ENCODE data around the gene ESRRG. TPM values are rescaled to one million over a fixed set of nuclear protein-coding genes. Genes with fewer than 3 reads are reported as not detected.

ESRRG gene
- total RNA-seq, 4 donors from 2014 or later: 0.76 to 7.0 (median 5.2) TPM

GRCh38 chr1:216626394-216627067, 96.7 kb downstream of the ESRRG start:
- intact Hi-C loops (cut with DNase I; ENCODE audit: low total_unique reads): no loop called here
- DNase-seq (ENCODE audit: low spot score in 2 of 2): no peak
- no peak for TF ChIP-seq POLR2A (IDR thresholded peaks at IDR 0.05)
- no peak for TF ChIP-seq CTCF (IDR thresholded peaks at IDR 0.05)
- H3K4me3 ChIP-seq (ENCODE audit: low read depth, poor library complexity, severe bottlenecking): no peak overlapping the region
- WGBS, 2 donors: 47 to 60% methylated on average over 6 of the region's 6 CpGs

- intact Hi-C loops (cut with DNase I; ENCODE audit: low total_unique reads): no loop called here
- TF ChIP-seq CTCF (IDR thresholded peaks at IDR 0.05): no peak
- no peak for TF ChIP-seq POLR2A (IDR thresholded peaks at IDR 0.05)
- DNase-seq (ENCODE audit: low spot score in 2 of 2): no peak
- H3K4me3 ChIP-seq (ENCODE audit: low read depth, poor library complexity, severe bottlenecking): no peak overlapping the region
These were observed 101.7 kb downstream of the ESRRG start for GRCh38 chr1:216621536-216621935.

GRCh38 chr1:216617081-216617875, 106.0 kb downstream of the ESRRG start:
- H3K4me3 ChIP-seq (ENCODE audit: low read depth, poor library complexity, severe bottlenecking): no peak overlapping the region
- intact Hi-C loops (cut with DNase I; ENCODE audit: low total_unique reads): no loop called here
- no peak for DNase-seq (ENCODE audit: low spot score in 2 of 2)
- no peak for TF ChIP-seq CTCF (IDR thresholded peaks at IDR 0.05)
- TF ChIP-seq POLR2A (IDR thresholded peaks at IDR 0.05): no peak
- WGBS, 2 donors: 62 to 64% methylated on average over 5 of the region's 5 CpGs

GRCh38 chr1:216616425-216616824, 106.8 kb downstream of the ESRRG start:
- intact Hi-C loops (cut with DNase I; ENCODE audit: low total_unique reads): no loop called here
- TF ChIP-seq CTCF (IDR thresholded peaks at IDR 0.05) (no peak), POLR2A (IDR thresholded peaks at IDR 0.05) (no peak)
- DNase-seq (ENCODE audit: low spot score in 2 of 2): no peak
- H3K4me3 ChIP-seq (ENCODE audit: low read depth, poor library complexity, severe bottlenecking): no peak overlapping the region
- 74 to 78% methylated on average over 4 of the region's 4 CpGs for WGBS, 2 donors

GRCh38 chr1:216614011-216614934, 109.0 kb downstream of the ESRRG start:
- no peak for TF ChIP-seq CTCF (IDR thresholded peaks at IDR 0.05)
- no peak for TF ChIP-seq POLR2A (IDR thresholded peaks at IDR 0.05)
- 81 to 84% methylated on average over 12 of the region's 12 CpGs for WGBS, 2 donors
- no peak overlapping the region for H3K4me3 ChIP-seq (ENCODE audit: low read depth, poor library complexity, severe bottlenecking)
- intact Hi-C loops (cut with DNase I; ENCODE audit: low total_unique reads): no loop called here
- no peak for DNase-seq (ENCODE audit: low spot score in 2 of 2)

Data from lower leg skin (tissue), 4 donors.